GM12872 (cell line): ENCODE measurements around the gene SHISA5.

Source experiments
- TF ChIP-seq, protein P1 (sequence below): IDR thresholded peaks from 3 replicates; pipeline ENCODE4 v1.5.1; 2011; ENCODE audit warnings: low read depth, mild to moderate bottlenecking, low read length, moderate library complexity; ENCODE audit not compliant: insufficient read depth

Gene SHISA5

DNA sequence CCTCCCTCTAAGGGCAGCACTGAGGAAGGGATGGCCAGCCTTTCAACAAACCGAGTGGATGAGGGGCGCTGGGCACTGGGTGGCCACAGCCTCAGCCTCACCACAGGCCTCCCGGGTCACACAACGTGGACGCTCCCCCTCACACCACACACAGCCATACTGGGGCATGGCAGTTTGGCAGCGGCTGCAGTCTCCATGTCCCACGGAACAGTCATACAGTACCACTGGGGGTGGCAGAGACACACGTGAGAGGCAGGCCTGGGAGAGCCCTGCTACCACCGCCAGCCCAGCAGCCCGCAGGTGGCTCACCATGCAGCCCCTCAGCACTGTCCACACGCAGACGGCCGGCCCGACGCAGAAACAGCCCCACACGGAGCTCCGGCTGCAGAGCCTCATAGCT lies 85.8 kb downstream of the SHISA5 start:
- TF ChIP-seq, protein P1, sequence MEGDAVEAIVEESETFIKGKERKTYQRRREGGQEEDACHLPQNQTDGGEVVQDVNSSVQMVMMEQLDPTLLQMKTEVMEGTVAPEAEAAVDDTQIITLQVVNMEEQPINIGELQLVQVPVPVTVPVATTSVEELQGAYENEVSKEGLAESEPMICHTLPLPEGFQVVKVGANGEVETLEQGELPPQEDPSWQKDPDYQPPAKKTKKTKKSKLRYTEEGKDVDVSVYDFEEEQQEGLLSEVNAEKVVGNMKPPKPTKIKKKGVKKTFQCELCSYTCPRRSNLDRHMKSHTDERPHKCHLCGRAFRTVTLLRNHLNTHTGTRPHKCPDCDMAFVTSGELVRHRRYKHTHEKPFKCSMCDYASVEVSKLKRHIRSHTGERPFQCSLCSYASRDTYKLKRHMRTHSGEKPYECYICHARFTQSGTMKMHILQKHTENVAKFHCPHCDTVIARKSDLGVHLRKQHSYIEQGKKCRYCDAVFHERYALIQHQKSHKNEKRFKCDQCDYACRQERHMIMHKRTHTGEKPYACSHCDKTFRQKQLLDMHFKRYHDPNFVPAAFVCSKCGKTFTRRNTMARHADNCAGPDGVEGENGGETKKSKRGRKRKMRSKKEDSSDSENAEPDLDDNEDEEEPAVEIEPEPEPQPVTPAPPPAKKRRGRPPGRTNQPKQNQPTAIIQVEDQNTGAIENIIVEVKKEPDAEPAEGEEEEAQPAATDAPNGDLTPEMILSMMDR = no peak
